Daoy (cell line): ENCODE data around the gene ALK. TPM values are rescaled to one million over a fixed set of nuclear protein-coding genes. Genes with fewer than 3 reads are reported as not detected.
A peak's percentile ranks its signal among the peaks of the same experiment; 100 is the strongest.

Experiments used
- DNase-seq: peaks from one replicate; pipeline ENCODE4 v3.0.0-alpha.2; 2015; ENCODE audit warnings: low read depth
- total RNA-seq: library from RNA; depleted of rRNA; stranded (reverse); fragments of >200 nt; shearing (Covaris generic); gene quantifications from 2 replicates; pipeline ENCODE4 v1.2.3, GENCODE V29; 2014

ALK gene
- total RNA-seq, 1 experiment from 2014 or later, result 0.11 TPM

GRCh38 chr2:29528891-29529520, 392.4 kb downstream of the ALK start:
- DNase-seq, result peak; percentile 82

GRCh38 chr2:29528371-29528770, 393.0 kb downstream of the ALK start:
- no peak for DNase-seq

- no peak for DNase-seq
Measured at GRCh38 chr2:29527947-29528346, 393.4 kb downstream of the ALK start.

GRCh38 chr2:29526587-29527586, 394.5 kb downstream of the ALK start:
- DNase-seq, result no peak

- no peak for DNase-seq
Measured at GRCh38 chr2:29525921-29526320, 395.5 kb downstream of the ALK start.

GRCh38 chr2:29524652-29525051, 396.7 kb downstream of the ALK start:
- no peak for DNase-seq

DNA sequence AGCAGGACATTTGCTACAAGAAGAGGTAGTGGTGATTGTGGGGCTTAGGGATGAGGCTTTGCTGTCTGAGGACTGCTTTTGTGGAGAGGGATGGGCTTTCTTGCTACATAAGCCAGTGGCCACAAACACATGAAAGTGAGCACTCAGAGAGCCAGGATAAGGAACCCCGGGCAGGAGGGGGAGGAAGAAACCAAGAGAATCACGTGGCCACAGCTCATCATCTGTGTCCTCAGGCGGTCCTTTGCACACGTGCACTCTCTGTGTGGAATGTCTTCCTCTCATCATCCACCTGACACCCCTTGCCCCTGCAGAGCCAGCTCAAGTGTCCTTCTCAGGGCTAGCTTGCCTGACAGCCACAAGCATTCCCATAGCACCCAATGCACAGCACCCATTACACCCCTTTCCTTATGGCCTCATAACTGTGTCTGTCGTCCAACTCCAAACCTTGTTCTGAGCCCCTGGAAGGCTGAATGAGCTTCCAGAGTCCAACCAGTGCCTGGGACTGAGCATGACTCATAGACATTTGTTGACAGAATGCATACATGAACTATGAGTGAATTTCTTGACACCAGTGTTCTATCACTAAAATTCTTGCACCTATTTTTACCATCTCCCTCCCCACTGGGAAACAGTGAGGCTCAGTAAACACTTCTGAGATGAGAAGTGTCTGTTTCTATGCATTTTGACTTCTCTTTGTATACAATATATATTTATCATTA, 398.3 kb downstream of the ALK start:
- peak; percentile 36 for DNase-seq

DNA sequence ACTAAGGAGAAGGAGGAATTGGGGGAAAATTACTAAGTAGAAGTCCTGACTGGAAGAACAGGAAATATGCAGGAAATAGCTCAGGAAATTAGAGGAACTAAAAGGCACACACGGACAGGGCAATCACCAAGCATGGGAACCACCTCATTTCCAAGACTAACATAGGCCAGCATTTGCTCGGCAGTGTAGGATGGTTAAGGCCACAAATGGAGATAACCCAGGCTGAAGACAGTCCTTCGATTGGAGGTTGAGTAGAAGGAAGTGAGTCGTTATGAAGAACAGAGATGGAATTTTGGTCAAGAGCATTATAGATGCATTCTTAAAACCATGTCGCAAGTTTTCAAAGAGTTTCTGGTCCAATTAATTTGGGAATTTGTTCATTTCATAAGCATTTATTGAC, 401.4 kb downstream of the ALK start:
- DNase-seq, result peak; percentile 25

- no peak for DNase-seq
Measured at GRCh38 chr2:29519338-29519925, 402.0 kb downstream of the ALK start.

GRCh38 chr2:29518646-29519337, 402.6 kb downstream of the ALK start:
- DNase-seq, result no peak

DNA sequence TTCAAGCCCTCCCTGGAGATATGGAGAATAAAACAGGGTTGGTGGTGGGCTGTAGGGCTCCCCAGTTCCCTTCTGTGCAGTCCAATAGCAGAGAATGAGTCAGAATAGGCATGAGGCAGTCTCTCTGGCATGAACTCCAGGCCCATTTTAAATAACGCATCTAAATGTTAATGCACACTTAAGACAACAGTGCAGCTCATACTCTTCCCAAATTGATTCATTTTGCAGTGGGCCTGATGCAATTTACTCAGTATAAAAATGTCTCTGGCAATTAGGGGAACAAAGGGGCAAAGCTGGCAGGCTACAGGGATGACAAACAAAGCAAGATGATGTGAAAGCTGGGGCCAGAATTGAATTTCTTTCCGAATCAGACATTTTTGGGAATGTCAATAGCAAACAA, 403.4 kb downstream of the ALK start:
- DNase-seq, result no peak

DNA sequence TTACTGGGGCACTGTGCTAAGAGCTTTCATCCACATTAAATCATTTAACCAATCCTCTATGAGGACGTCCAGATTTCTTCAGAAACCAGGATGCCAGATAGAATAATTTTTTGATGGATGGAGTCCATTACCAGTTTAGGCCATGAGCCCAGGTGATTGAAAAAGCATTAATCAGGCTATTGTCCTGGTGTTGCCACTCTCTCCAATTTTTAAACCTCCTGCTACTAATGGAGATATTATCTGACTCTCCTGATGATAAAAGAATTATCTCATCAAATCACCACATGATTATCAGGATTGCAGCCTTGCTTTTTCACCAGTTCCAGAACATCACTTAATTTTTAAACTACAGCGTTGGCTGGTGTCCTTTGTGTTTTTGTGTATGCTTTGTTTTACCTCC, 404.0 kb downstream of the ALK start:
- no peak for DNase-seq

- no peak for DNase-seq
Measured at GRCh38 chr2:29516767-29517166, 404.6 kb downstream of the ALK start.

DNA sequence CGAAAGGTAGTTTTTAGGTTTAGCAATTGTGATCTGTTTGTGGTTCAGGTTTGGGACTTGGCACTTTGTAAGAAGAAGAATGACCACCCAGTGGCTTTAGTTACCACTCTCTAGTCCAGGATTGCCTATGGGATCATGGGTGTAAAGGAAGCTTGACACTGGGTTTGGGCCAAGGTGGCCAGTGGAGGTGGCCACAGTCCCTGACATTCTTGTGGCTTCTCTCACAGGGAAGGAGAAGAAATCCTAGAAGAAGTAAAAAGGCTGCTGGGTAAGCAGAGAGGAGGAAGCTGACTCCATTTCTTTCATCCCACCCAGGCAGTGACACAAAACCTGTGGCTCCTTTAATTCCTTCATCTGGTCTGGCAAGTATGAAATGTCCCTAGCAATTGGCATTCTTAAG, 411.5 kb downstream of the ALK start:
- DNase-seq, result no peak

GRCh38 chr2:29509397-29509796, 412.0 kb downstream of the ALK start:
- DNase-seq, result no peak

DNA sequence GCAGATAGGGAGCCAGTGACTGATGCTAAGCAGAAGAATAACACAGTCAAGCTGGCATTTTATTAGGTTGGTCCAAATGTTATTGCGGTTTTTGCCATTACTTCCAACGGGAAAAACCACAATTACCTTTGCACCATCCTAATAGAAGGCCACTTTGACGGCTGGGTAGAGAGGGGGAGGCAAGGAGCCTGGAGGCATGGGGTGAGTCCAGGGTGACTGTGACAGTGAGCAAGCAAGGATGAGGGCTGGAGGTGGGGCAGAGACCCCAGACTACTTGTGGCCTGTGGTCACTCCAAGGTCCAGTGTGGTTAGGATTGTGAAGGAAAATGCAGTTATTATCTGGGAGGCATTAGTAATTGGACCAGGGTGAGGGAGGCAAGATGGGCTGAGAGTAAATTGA, 416.6 kb downstream of the ALK start:
- DNase-seq, result no peak

DNA sequence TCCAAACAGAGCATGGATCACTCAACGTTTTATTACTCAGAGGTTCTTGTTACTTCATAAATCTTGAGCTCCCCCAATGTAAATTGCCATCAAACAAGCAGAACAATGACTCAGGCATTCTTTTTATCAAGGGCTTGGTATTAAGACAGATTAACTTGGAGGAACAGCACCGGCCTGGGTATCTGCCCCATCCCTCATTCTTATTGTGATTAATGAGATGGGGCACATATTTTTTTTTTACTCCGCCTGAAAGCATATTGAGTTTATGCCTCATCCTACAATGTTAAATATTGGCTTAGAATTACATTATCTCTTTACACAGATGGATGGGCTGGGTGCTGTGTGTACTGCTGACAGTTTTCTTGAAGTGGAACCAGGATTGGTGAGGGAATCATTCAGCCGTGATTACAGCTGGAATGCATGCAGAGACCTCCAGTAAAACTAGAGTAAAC, 418.9 kb downstream of the ALK start:
- DNase-seq, result no peak

DNA sequence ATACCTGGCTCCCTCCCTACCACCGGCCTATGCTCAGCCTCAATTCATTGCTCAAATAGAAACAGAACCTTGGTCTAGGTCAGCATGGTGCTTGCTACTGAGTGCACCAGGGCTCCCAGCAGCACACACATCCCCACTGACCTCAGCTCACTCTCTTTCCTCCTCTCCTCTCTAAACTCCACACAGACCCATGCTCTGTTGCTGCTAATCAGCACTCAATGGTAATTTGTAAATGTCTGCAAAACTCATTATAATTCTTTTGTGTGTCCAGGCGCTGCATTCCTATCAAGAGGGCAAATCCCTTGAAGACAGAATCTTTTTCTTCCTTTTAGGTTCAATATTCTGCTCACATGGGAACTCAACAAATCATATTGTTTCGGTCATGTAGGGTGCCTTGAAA, 424.0 kb downstream of the ALK start:
- DNase-seq, result no peak

GRCh38 chr2:29496198-29496597, 425.2 kb downstream of the ALK start:
- no peak for DNase-seq

DNA sequence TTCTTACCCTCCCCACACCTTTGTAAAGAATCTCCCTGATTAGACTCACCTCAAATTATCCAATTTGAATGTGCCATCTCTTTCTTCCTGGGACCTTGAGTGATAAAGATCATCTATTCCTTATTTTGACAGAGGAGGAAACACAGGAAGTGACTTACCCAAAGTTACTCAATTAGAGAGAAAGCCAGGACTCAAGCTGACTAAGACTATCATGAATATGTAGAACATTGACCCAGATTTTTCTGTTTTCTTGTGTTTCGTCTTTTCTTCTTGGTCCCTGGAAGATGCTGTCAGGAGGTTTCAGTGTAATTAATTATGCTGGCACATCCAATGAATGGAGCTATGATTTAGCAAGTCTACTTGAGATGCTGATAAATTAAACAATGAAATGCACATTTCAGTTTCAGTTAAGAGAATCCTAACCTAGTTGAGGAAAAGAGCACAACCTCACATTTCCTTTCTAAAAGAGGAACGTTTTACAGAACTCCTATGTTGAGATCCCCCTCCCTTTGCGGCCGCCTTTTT, 425.8 kb downstream of the ALK start:
- no peak for DNase-seq

DNA sequence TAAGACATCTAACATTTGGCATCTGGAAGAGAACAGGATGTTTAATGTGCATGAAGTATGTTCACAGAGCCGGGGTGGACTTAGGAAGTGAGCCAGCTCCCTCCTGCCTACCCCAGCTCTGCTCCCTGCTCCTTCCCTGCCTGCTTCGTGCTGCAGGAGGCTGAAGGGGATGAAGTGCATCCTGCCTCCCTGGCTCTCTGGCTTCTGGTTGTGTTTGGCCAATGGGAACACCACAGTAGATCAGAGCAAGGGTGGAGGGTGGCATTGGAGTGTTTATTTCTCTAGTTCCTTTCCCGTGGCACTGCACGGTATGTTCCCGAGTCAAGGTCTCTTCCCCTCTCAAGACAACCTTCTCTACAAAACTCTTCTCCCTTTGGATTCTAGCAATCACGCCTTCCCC, 426.3 kb downstream of the ALK start:
- no peak for DNase-seq
